Gastrocnemius medialis (tissue), 4 donors: ENCODE data around the gene PA2G4. TPM values are rescaled to one million over a fixed set of nuclear protein-coding genes. Genes with fewer than 3 reads are reported as not detected.

ENCODE experiments used
- ATAC-seq, 2 donors: fragments of 150-250 bp; one replicate each; pipeline ENCODE4 v1.9.1; 2016
- DNase-seq, 2 donors: peaks; one replicate each; pipeline ENCODE4 v3.0.0-alpha.2; 2019
- H3K27ac ChIP-seq, 4 donors: fragments of 200-600 bp; sonication (generic); 1 replicate in 1 of 4; 2 replicates in 3 of 4; pipeline ENCODE4 v1.5.1; 2016 to 2018; ENCODE audit warnings: mild to moderate bottlenecking in 2 of 4, moderate library complexity in 1 of 4
- H3K27me3 ChIP-seq, 3 donors: fragments of 200-600 bp; sonication (generic) in 2 of 3; 1 replicate in 1 of 3; 2 replicates in 2 of 3; pipeline versions ENCODE4 v1.5.1 to v1.6.0; 2016 to 2019; ENCODE audit warnings: mild to moderate bottlenecking in 1 of 3, moderate library complexity in 1 of 3
- H3K36me3 ChIP-seq, 2 donors: fragments of 200-600 bp; sonication (generic) in 1 of 2; one replicate each; pipeline ENCODE4 v1.5.1; 2017 to 2018
- H3K4me1 ChIP-seq, 2 donors: fragments of 200-600 bp; sonication (generic) in 1 of 2; one replicate each; pipeline ENCODE4 v1.5.1; 2016 to 2017; ENCODE audit warnings: mild to moderate bottlenecking in 2 of 2
- H3K4me3 ChIP-seq, 4 donors: fragments of 200-600 bp; sonication (generic) in 3 of 4; 1 replicate in 1 of 4; 2 replicates in 3 of 4; pipeline ENCODE4 v1.5.1; 2016 to 2019; ENCODE audit warnings: mild to moderate bottlenecking in 2 of 4
- H3K9me3 ChIP-seq, 3 donors: fragments of 200-600 bp; sonication (generic) in 2 of 3; 1 replicate in 1 of 3; 2 replicates in 2 of 3; pipeline ENCODE4 v1.5.1; 2016 to 2019
- POLR2A ChIP-seq, 2 donors: fragments of 450-650 bp; IDR thresholded peaks; one replicate each; pipeline ENCODE4 v1.6.1; 2017; ENCODE audit warnings: antibody characterized with exemption in 2 of 2, mild to moderate bottlenecking in 2 of 2, moderate library complexity in 2 of 2
- in situ Hi-C, 4 donors: fragments of 200-750 bp; cut with MboI; loops; one replicate each; pipeline versions ENCODE4 v1.15.0 to v1.8.0; 2017; ENCODE audit warnings: low sequenced_read_pairs in 4 of 4
- intact Hi-C: fragments of 100-400 bp; cut with DNase I; formaldehyde crosslinking; loops from one replicate; pipeline ENCODE4 v1.15.1; 2023; ENCODE audit warnings: low total_unique reads
- total RNA-seq, 4 donors: library from RNA; depleted of rRNA; stranded (reverse); fragments of >200 nt; gene quantifications; one replicate each; pipeline versions ENCODE4 v1.1.0 to v1.2.3, GENCODE V29; 2016
- TF ChIP-seq, protein P1 (sequence below), 5 experiments: fragments of 450-650 bp in 3 of 5; fragments of 200-600 bp in 2 of 5; sonication (generic) in 2 of 5; IDR thresholded peaks in 4 of 5; conservative IDR thresholded peaks in 1 of 5; 1 replicate in 4 of 5; 2 replicates in 1 of 5; pipeline ENCODE4 v1.5.1; 2016 to 2019; ENCODE audit warnings: antibody characterized with exemption in 5 of 5, mild to moderate bottlenecking in 3 of 5, moderate library complexity in 3 of 5

The PA2G4 gene
- total RNA-seq, 4 donors from 2014 or later: 109 to 204 (median 127) TPM

DNA sequence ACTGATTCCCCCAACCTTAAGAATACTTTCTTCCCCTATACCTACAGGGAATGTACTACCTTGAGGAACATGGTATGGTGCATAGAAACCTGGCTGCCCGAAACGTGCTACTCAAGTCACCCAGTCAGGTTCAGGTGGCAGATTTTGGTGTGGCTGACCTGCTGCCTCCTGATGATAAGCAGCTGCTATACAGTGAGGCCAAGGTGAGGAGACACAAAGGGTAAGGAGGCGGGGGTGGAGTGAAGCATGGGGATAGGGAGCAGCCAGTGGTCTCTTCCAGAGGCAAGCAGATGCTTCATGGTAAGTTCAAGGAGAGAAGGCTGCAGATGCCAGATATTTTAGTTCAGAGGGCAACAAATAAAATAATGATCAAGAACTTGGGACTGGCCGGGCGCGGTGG, 6.6 kb upstream of the PA2G4 start:
- Histone ChIP-seq H3K27ac (no peak overlapping the region), H3K27me3 (no peaks in the 10 kb centered on the region), H3K36me3 (no peaks in the 10 kb centered on the region), H3K9me3 (no peaks in the 10 kb centered on the region), H3K4me1 (peaks cover 0 to 1% of the 10 kb centered on the region in 2 donors), H3K4me3 (no peak overlapping the region)
- TF ChIP-seq, protein P1, sequence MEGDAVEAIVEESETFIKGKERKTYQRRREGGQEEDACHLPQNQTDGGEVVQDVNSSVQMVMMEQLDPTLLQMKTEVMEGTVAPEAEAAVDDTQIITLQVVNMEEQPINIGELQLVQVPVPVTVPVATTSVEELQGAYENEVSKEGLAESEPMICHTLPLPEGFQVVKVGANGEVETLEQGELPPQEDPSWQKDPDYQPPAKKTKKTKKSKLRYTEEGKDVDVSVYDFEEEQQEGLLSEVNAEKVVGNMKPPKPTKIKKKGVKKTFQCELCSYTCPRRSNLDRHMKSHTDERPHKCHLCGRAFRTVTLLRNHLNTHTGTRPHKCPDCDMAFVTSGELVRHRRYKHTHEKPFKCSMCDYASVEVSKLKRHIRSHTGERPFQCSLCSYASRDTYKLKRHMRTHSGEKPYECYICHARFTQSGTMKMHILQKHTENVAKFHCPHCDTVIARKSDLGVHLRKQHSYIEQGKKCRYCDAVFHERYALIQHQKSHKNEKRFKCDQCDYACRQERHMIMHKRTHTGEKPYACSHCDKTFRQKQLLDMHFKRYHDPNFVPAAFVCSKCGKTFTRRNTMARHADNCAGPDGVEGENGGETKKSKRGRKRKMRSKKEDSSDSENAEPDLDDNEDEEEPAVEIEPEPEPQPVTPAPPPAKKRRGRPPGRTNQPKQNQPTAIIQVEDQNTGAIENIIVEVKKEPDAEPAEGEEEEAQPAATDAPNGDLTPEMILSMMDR (IDR thresholded peaks at IDR 0.05 in 4 of 5, conservative IDR thresholded peaks at IDR 0.05 in 1 of 5): no peak
- no peak for TF ChIP-seq POLR2A (IDR thresholded peaks at IDR 0.05)
- in situ Hi-C loops: no loop called here
- ATAC-seq: no peak
- no peak for DNase-seq
- intact Hi-C loops: no loop called here

DNA sequence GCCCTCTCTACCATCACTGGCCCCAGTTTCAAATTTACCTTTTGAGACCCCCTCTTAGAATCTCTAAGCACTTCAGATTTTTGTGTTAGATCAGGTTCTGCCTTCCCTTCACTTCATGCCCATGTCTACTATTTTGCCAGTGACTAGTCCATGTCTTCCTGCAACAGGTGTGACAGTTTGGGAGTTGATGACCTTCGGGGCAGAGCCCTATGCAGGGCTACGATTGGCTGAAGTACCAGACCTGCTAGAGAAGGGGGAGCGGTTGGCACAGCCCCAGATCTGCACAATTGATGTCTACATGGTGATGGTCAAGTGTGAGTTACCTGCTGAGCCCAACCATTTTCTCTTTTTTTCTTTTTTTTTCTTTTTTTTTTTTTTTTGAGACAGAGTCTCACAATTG, 5.8 kb upstream of the PA2G4 start:
- intact Hi-C loops (no loop called here), in situ Hi-C loops (no loop called here)
- Histone ChIP-seq H3K4me1 (peaks cover 7 to 10% of the 10 kb centered on the region in 2 donors), H3K36me3 (no peaks in the 10 kb centered on the region), H3K4me3 (no peak overlapping the region), H3K27ac (no peak overlapping the region), H3K9me3 (no peaks in the 10 kb centered on the region), H3K27me3 (no peaks in the 10 kb centered on the region)
- no peak for DNase-seq
- no peak for ATAC-seq
- TF ChIP-seq POLR2A (IDR thresholded peaks at IDR 0.05): no peak
- TF ChIP-seq, protein P1 (IDR thresholded peaks at IDR 0.05 in 4 of 5, conservative IDR thresholded peaks at IDR 0.05 in 1 of 5): no peak

DNA sequence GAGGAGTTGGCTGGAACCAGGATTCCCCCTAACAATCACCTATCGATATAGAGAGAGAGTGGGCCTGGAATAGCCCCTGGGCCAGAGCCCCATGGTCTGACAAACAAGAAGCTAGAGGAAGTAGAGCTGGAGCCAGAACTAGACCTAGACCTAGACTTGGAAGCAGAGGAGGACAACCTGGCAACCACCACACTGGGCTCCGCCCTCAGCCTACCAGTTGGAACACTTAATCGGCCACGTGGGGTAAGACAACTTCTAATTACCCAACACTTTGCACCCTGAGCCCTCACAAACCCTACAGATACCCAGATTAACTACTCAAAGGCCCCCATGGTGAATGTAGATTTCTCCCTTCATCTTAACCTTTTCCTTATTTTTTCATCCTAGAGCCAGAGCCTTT, 4.6 kb upstream of the PA2G4 start:
- DNase-seq: no peak
- H3K36me3 ChIP-seq: no peaks in the 10 kb centered on the region
- in situ Hi-C loops (loop anchor here in 2 of 4 donors (10.0 kb wide), 1 partner anchor 55 kb away; the partner anchor contains the start of gene RPS26 (in 2 of the 2)), intact Hi-C loops (loop anchor here (5.0 to 10.0 kb wide), 2 partner anchors 102 to 285 kb away; partner anchors contain the start of genes ORMDL2, SARNP and SUOX)
- no peak for ATAC-seq
- H3K9me3 ChIP-seq: no peaks in the 10 kb centered on the region
- peaks cover 7 to 12% of the 10 kb centered on the region in 2 donors for H3K4me1 ChIP-seq
- H3K27ac ChIP-seq: no peak overlapping the region
- TF ChIP-seq POLR2A (IDR thresholded peaks at IDR 0.05): no peak
- TF ChIP-seq, protein P1 (IDR thresholded peaks at IDR 0.05 in 4 of 5, conservative IDR thresholded peaks at IDR 0.05 in 1 of 5): no peak
- no peak overlapping the region for H3K4me3 ChIP-seq
- H3K27me3 ChIP-seq: no peaks in the 10 kb centered on the region

DNA sequence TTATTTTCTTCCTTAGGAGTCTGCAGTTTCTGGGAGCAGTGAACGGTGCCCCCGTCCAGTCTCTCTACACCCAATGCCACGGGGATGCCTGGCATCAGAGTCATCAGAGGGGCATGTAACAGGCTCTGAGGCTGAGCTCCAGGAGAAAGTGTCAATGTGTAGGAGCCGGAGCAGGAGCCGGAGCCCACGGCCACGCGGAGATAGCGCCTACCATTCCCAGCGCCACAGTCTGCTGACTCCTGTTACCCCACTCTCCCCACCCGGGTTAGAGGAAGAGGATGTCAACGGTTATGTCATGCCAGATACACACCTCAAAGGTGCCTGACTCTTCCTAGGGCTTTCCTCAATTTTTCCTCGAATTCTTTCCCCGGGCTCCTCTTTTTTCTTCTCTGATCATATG, 3.3 kb upstream of the PA2G4 start:
- H3K4me3 ChIP-seq: no peak overlapping the region
- no peak overlapping the region for H3K27ac ChIP-seq
- TF ChIP-seq, protein P1 (IDR thresholded peaks at IDR 0.05 in 4 of 5, conservative IDR thresholded peaks at IDR 0.05 in 1 of 5): no peak
- TF ChIP-seq POLR2A (IDR thresholded peaks at IDR 0.05): no peak
- H3K36me3 ChIP-seq: no peaks in the 10 kb centered on the region
- DNase-seq (no peak), ATAC-seq (no peak)
- peaks cover 17 to 22% of the 10 kb centered on the region in 2 donors for H3K4me1 ChIP-seq
- in situ Hi-C loops (loop anchor here in 2 of 4 donors (10.0 kb wide), 1 partner anchor 56 kb away; the partner anchor contains the start of gene RPS26 (in 2 of the 2)), intact Hi-C loops (loop anchor here (5.0 to 10.0 kb wide), 2 partner anchors 104 to 286 kb away; partner anchors contain the start of genes ORMDL2, SARNP and SUOX)
- no peaks in the 10 kb centered on the region for H3K9me3 ChIP-seq
- H3K27me3 ChIP-seq: no peaks in the 10 kb centered on the region
